T-helper 1 cell treated with Interleukin-12 subunit alpha and Interleukin-12 subunit beta and Interleukin-4 antibody, amounts not matched to agents 30 ng/mL and 1 ng/mL, for 36 hours (primary cell): ENCODE measurements around the gene FARP1. TPM values are rescaled to one million over a fixed set of nuclear protein-coding genes. Genes with fewer than 3 reads are reported as not detected.

Experiments
- intact Hi-C: fragments of 100-400 bp; cut with micrococcal nuclease; formaldehyde crosslinking; loops from one replicate; pipeline ENCODE4 v1.15.1; 2024
- total RNA-seq: library from RNA; stranded (reverse); gene quantifications from 2 replicates; pipeline ENCODE4 v1.2.3, GENCODE V29; 2022

Gene FARP1
- total RNA-seq, 1 donor from 2014 or later, result 0.17 TPM

DNA sequence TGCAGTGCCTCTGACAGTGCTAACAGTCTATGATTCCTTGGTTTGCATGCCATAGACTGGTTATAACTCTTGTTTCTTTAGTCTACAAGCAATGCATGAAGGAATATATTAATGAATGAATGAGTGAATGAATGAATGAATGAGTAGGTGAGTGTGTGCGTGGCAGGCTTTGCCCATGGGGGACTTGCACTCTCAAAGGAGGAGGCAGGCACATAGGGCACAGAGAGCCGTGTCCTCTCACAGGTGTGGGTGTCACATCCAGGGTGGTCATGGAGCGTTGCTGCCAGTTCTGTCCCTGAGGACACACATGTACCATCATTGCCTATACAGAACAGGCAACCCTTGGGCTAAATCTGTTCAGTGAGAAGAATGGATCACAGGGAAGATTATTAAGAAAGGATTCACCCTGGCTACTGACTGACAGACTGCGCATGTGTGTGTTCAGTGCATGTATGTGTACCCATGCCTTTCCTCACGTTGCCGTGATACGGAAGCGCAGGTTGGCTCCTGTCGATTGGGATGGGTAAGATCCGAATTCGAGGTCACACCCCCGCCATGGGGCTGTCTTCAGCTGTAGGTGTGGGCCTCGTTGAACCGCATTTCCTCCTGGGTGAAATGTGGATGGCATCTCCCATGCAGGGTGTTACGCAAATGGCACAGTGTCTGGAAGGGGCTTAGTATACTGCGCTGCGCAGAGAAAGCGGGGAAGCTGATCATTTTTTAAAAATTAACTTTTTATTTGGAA is 272.6 kb downstream of the FARP1 start:
- intact Hi-C loops, result no loop called here

- intact Hi-C loops, result no loop called here
Observed at GRCh38 chr13:98416408-98416807, 273.5 kb downstream of the FARP1 start.

DNA sequence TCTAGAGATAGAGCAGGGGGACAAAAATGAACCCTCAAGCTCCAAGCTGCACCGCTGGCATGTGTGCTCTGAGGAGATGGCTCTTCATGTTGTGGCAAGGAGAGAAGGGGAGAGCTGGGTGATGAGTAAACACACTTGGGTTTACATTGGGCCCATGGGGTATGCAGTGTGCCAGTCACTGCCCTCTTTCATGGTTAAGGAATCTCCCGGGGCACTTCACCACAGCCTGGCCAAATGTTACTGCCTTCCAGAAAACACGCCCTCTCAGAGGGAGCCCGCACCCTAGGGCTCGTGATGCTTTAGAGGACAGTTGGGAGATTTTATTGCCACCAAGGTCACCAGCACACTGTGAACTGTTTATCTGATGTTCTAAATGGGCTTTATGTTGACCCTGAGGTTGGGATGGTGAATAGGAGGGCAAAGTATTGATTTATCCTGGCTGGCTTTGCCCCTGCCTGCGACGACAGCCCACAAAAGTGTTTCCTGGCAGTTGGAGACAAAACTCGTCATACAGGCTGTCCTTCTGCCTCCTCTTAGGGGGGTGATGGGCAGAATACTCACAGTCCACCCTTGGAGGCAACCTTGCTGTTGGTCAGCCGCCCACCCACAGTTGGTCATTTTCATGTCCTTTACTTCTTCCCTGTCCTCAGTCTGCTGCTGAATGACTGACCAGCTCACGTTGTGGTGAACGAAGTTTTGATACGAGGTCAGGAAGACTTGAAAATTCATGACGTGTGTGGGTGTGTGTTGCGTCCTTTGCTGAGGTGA is 277.1 kb downstream of the FARP1 start:
- intact Hi-C loops, result loop anchor here (2.0 kb wide), 1 partner anchor 19 kb away; no protein-coding TSS in a partner anchor

DNA sequence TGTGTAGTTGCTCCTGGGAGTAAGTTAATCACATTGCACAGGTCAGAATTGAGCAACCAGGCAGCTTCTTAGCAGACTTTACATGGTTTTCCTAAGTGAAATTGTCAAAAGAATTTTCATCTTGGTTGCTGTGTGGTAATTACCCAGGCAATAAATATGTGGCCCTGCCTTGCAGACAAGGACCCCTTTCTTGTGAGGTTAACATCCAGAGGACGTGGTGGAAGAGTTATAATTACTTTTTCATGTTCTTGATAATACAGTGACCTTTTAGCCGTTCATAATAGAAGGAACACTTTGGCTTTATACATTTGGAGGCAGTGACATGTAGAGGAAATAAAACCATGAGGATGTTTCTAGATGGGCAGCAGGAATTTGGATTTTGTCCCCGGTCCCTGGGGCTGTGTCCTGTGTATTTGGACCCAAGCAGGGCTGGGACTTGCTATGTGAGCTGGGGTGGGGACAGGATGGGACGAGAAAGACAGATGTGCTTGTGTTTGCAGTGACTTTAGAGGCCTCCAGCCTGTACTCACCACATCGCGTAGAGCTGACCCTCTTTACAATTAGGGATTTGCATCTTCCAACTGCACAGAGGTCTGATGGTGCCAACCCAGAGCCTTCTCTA is 277.8 kb downstream of the FARP1 start:
- intact Hi-C loops, result loop anchor here (2.0 kb wide), 1 partner anchor 20 kb away; no protein-coding TSS in a partner anchor

DNA sequence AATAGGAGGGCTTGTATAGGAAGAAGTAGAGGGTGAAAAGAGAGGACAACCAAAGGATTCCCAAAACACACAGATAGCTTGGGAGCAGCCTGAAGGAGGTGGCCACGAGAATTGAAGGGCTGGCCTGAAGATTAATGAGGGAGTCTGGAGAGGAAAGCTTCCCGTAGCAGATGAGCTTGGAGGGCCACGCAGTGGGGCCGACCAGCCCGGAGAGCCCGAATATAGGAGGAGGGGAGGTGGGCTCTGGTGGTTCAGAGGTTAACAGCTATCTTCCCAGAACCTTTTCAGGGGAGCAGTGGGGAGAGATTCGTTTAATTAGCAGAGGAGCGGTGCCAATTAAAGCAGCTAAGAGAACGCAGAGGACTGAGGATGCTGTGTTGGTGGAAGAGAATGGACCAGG is 279.2 kb downstream of the FARP1 start:
- intact Hi-C loops, result no loop called here

DNA sequence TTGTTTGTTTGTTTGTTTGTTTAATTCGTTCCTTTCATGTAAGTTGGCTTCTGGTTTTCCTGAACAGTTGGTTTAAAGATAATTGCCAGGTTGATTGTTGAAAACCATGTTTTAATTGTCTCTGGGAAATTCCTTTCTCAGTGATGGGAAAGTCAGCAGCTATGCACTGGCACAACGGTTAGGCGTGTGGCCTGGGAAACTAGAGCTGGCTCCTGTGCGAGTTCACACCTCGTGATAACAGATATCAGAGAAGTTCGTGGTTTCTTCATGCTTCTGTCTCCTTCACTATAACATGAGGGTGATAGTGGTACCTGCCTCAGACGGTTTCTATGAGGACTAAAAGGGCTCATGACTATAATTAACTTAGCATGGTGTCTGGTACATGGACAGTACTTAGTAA is 280.5 kb downstream of the FARP1 start:
- intact Hi-C loops, result no loop called here

- intact Hi-C loops, result no loop called here
Observed at GRCh38 chr13:98427331-98427995, 284.6 kb downstream of the FARP1 start.

GRCh38 chr13:98428256-98428966 is 285.5 kb downstream of the FARP1 start:
- intact Hi-C loops, result no loop called here

GRCh38 chr13:98429081-98429480 is 286.2 kb downstream of the FARP1 start:
- intact Hi-C loops, result no loop called here

DNA sequence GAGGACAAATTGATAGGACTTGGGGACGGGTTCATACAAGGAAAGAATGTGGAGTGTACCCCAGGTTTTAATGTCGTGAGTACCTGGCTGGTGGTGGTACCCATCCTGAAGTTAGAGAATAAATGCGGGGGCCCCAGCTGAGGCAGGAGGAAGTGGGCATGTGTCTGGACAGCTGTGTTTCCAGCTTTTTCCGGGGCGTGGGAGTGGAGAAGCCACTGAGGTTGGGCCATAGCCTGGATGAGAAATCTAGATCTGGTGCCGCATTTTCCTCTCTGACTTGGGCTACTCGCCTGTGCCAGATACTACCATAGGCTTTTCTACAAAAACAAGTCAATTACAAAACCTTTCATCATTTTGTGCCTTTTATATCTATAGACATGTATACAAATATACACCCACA is 286.6 kb downstream of the FARP1 start:
- intact Hi-C loops, result no loop called here

GRCh38 chr13:98429977-98430736 is 287.3 kb downstream of the FARP1 start:
- intact Hi-C loops, result no loop called here

DNA sequence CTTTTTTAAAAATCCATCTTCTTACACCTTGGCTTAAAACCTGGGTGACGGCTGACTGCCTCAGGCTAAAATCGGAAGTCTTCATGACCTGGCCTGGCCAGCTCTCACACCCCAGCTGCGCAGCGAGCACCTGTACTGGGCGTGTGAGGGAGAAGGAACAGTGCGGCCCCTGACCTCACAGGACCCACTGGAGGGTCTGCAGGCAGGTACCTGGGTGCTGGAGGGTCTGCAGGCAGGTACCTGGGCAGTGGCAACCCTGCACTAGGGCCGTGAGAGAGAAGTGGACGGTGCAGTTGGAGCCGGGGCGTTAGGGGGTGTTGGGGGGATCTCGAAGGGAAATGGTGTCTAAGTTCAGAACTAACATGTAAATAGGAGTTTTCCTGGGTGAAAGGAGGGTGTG is 289.7 kb downstream of the FARP1 start:
- intact Hi-C loops, result no loop called here

DNA sequence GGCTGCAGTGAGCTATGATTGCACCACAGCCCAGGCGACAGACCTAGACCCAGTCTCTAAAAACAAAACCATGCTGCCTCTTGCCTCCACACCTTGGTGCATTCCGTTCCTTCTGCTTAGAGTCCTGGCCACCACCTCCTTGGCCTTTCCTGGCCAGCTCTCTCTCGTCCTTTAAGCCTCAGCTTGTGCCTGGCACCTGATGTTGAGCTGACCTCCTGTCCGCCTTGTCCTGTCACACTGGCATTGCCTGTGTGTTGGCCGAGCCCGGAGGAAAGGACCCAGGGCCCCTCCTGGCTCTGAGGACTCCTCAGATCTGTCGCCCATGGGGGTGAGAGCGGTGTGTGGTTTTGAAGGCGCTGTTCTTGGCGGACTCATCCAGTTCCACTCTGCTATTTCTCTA is 290.8 kb downstream of the FARP1 start:
- intact Hi-C loops, result no loop called here

DNA sequence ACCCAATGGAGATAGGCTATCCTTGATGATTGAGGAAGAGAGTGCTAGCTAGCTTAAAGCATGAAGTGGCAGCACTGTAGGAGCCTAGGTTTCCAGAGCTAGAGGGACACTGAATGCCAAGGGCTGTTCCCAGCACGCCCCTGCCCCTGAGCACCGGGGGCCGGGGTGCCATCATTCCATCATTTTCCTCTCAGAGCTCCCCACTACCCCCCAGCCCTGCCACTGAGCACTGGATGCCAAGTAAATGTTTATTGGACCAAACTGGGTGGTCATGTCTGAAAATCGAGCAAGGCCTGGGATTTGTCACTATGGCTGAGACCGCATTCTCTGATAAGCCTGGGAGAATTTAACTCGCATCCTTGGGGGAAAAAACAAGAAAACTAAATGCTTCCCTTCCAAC is 291.2 kb downstream of the FARP1 start:
- intact Hi-C loops, result no loop called here

DNA sequence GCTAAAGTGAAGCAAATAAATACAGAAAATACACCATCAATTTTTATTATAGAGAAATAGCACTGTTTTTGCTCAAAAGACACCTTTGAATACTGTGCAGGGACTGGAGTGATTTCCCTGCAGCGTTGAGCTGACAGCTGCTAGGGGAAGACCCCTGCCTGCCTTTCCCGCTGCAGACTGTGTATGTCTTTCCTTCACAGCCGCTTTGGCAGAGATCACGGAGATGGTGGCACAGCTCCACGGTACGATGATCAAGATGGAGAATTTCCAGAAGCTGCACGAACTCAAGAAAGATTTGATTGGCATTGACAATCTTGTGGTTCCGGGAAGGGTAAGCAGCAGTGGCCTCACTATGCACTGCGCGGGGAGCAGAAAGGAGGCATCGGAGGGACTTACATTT is 292.5 kb downstream of the FARP1 start:
- intact Hi-C loops, result no loop called here

DNA sequence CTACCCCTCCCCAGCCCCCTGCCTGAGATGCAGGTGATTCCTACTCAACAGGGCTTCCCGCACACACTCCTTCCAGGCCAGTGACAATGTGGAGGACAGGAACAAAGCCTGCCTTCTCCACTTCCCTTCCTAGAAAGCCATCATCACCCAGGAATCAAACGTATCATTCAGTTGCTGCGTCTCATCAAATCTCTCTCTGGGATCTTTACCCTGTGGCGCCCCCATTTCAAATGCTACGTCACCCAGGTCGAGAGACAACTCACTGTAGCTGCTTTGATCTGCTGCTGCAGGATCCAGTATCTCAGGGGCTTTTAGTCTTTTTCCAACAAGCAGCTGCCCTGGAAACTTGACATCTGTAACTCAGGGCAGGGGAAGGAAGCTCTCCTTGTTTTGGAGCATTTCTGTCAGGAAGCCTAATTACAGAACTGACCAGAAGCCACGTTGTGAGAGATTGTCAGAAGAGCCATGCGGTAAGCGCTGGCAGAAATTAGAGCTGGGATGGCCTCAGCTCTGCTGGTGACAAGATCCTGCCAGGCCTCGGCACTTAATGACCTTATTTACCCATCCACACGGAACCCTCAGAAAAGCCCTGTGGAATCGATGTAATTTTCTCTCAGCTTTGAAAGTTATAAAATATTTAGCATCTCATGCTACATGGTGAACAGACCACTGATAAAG is 293.5 kb downstream of the FARP1 start:
- intact Hi-C loops, result no loop called here

- intact Hi-C loops, result no loop called here
Observed at GRCh38 chr13:98438246-98439125, 295.6 kb downstream of the FARP1 start.

- intact Hi-C loops, result no loop called here
Observed at GRCh38 chr13:98439126-98439828, 296.4 kb downstream of the FARP1 start.
